ENCODE data around the gene CALM1. TPM values are rescaled to one million over a fixed set of nuclear protein-coding genes. Genes with fewer than 3 reads are reported as not detected.
"Not testable (repeated sequence)": the region's sequence is repeated elsewhere in the genome, so short reads cannot be mapped to it uniquely, and the experiment has no call there.

Gene CALM1
- polyA plus RNA-seq, 12 donors = 208 to 661 (median 301) TPM

- no peak for DNase-seq
These were observed 14.8 kb upstream of the CALM1 start for GRCh38 chr14:90381999-90382451.

GRCh38 chr14:90382491-90383125 is 14.2 kb upstream of the CALM1 start:
- DNase-seq = peak; percentile 90

- peak; percentile 99 for DNase-seq
These were observed 13.6 kb upstream of the CALM1 start for GRCh38 chr14:90383126-90383730.

- DNase-seq = peak; percentile 70
These were observed 12.9 kb upstream of the CALM1 start for GRCh38 chr14:90383731-90384542.

GRCh38 chr14:90384543-90384911 is 12.3 kb upstream of the CALM1 start:
- no peak for DNase-seq

- DNase-seq = no peak
These were observed 10.5 kb upstream of the CALM1 start for GRCh38 chr14:90386321-90386720.

- no peak for DNase-seq
These were observed 9.5 kb upstream of the CALM1 start for GRCh38 chr14:90387206-90387760.

- DNase-seq = no peak
These were observed 8.4 kb upstream of the CALM1 start for GRCh38 chr14:90388437-90388836.

- no peak for DNase-seq
These were observed 7.8 kb upstream of the CALM1 start for GRCh38 chr14:90388982-90389381.

- DNase-seq = no peak
These were observed 2.9 kb upstream of the CALM1 start for GRCh38 chr14:90393966-90394365.

- DNase-seq = not testable (repeated sequence)
These were observed 2.0 kb upstream of the CALM1 start for GRCh38 chr14:90394782-90395181.

GRCh38 chr14:90397425-90398314 is 841 bp downstream of the CALM1 start:
- peak; percentile 51 for DNase-seq

GRCh38 chr14:90398315-90398839 is 1.5 kb downstream of the CALM1 start:
- DNase-seq = peak; percentile 49

- DNase-seq = no peak
These were observed 2.2 kb downstream of the CALM1 start for GRCh38 chr14:90398841-90399540.

GRCh38 chr14:90399541-90400444 is 3.0 kb downstream of the CALM1 start:
- DNase-seq = peak; percentile 93

GRCh38 chr14:90400904-90401561 is 4.2 kb downstream of the CALM1 start:
- no peak for DNase-seq

GRCh38 chr14:90402016-90402415 is 5.2 kb downstream of the CALM1 start:
- no peak for DNase-seq

GRCh38 chr14:90403065-90403464 is 6.2 kb downstream of the CALM1 start:
- DNase-seq = no peak

- DNase-seq = no peak
These were observed 8.3 kb downstream of the CALM1 start for GRCh38 chr14:90405101-90405500.
